Measurements from ENCODE around the gene C9orf85.

The C9orf85 gene

DNA sequence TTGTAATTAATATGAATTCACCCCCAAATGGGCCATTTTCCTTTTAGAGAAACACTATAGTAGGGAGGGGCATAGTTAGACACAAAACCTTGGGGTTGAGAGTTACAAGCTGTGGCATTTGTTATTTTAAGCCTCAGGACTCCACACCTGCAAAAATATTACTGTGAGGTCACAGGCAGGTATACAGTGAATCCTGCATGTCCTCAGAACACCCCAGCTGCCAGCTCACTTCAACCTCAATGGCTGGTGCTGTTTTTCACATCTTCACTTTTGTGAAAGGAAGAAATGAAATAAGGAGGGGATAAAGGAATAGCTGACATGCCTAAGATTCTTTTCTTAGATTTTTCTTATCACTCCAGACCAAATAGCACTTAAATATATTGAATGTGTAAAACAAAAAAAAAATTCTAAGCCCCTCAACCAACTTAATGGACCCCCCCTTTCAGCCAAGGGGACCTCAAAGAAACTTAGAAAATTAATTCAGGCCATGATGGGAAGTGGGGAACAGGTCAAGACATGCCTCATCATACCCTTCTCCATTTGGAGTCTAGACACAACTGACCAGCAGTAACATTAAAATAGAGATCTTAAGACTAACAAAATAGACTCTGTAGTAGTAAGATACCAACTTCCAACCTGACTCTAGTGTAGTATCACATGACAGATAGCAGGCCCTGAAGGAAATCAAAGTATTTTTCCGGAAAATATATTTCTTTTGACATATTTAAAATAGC is 9.2 kb downstream of the C9orf85 start:
- Histone ChIP-seq H3K27me3 (ENCODE audit: control insufficient read depth, insufficient read depth, low read length) (no peaks in the 10 kb centered on the region), H3K4me1 (no peaks in the 10 kb centered on the region), H3K4me3 (ENCODE audit: low read depth, low read length) (no peak overlapping the region), H3K4me2 (ENCODE audit: low read length) (no peak overlapping the region), H3K27ac (no peak overlapping the region), H3K9ac (no peak overlapping the region), H3K79me2 (peaks cover 2% of the 10 kb centered on the region), H3K36me3 (ENCODE audit: control insufficient read depth, insufficient read depth, low read length) (no peaks in the 10 kb centered on the region), H2AFZ (no peak overlapping the region), H3K9me3 (ENCODE audit: control insufficient read depth, low read length) (no peaks in the 10 kb centered on the region)
- no peak for TF ChIP-seq CTCF (IDR thresholded peaks at IDR 0.05)

DNA sequence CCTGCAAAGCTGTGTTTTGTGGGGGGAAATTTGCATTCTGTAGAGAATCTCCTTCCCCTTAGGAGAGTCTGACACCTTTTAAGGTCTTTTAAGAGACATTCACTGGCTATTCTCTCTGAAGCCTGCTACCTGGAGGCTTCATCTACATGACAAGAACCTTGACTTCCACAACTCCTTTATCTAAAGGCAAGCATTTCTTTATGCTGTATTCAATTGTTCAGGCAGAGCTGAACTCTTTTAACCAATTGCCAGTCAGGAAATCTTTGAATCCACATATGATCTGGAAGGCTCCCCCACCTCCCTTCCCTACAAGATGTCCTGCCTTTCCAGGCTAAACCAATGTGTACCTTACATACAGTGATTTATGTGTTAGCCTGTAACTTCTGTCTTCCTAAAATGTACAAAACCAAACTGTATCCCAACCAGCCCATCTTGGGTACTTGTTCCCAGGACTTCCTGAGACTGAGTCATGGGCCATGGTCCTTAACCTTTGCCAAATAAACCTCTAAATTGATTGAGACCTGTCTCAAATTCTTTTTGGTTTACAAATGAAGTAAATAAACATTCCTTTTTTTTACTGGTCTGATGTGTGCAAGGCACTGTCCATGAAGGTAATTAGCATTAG is 9.9 kb downstream of the C9orf85 start:
- peaks cover 2% of the 10 kb centered on the region for H3K79me2 ChIP-seq
- H3K9ac ChIP-seq = no peak overlapping the region
- no peak overlapping the region for H3K4me3 ChIP-seq (ENCODE audit: low read depth, low read length)
- H3K27ac ChIP-seq = no peak overlapping the region
- no peak overlapping the region for H3K4me2 ChIP-seq (ENCODE audit: low read length)
- no peak overlapping the region for H2AFZ ChIP-seq
- H3K4me1 ChIP-seq = no peaks in the 10 kb centered on the region
- H3K9me3 ChIP-seq (ENCODE audit: control insufficient read depth, low read length) = no peaks in the 10 kb centered on the region
- no peaks in the 10 kb centered on the region for H3K27me3 ChIP-seq (ENCODE audit: control insufficient read depth, insufficient read depth, low read length)
- no peak for TF ChIP-seq CTCF (IDR thresholded peaks at IDR 0.05)
- no peaks in the 10 kb centered on the region for H3K36me3 ChIP-seq (ENCODE audit: control insufficient read depth, insufficient read depth, low read length)

DNA sequence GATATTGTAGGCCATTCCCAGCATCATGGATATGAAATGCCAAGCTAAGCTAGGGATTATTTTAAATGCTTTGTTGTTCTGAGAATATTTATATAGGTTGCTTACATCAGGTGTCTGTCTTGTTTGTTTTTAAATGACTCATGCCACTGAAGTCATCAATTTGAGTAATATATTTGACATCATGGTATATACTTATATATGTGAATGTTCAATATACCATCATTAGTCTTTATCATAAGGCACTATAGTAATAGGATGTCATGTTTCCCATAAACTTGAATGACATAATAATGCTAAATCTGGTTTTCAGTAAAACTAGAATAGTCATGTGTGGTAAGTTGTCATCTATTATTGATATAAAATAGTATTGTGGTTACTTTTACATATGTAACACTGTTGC is 13.1 kb downstream of the C9orf85 start:
- Histone ChIP-seq H3K27me3 (ENCODE audit: control insufficient read depth, insufficient read depth, low read length) (no peaks in the 10 kb centered on the region), H3K9ac (no peak overlapping the region), H3K9me3 (ENCODE audit: control insufficient read depth, low read length) (no peaks in the 10 kb centered on the region), H2AFZ (no peak overlapping the region), H3K79me2 (peaks cover 2% of the 10 kb centered on the region), H3K4me3 (ENCODE audit: low read depth, low read length) (no peak overlapping the region), H3K4me2 (ENCODE audit: low read length) (no peak overlapping the region), H3K36me3 (ENCODE audit: control insufficient read depth, insufficient read depth, low read length) (no peaks in the 10 kb centered on the region), H3K4me1 (no peaks in the 10 kb centered on the region), H3K27ac (no peak overlapping the region)
- no peak for TF ChIP-seq CTCF (IDR thresholded peaks at IDR 0.05)

GRCh38 chr9:71925834-71926233 is 14.4 kb downstream of the C9orf85 start:
- Histone ChIP-seq H3K4me2 (ENCODE audit: low read length) (no peak overlapping the region), H3K4me1 (no peaks in the 10 kb centered on the region), H3K27me3 (ENCODE audit: control insufficient read depth, insufficient read depth, low read length) (no peaks in the 10 kb centered on the region), H2AFZ (no peak overlapping the region), H3K4me3 (ENCODE audit: low read depth, low read length) (no peak overlapping the region), H3K36me3 (ENCODE audit: control insufficient read depth, insufficient read depth, low read length) (no peaks in the 10 kb centered on the region), H3K9me3 (ENCODE audit: control insufficient read depth, low read length) (no peaks in the 10 kb centered on the region), H3K79me2 (peaks cover 2% of the 10 kb centered on the region), H3K27ac (no peak overlapping the region), H3K9ac (no peak overlapping the region)
- no peak for TF ChIP-seq CTCF (IDR thresholded peaks at IDR 0.05)

GRCh38 chr9:71928376-71928775 is 16.9 kb downstream of the C9orf85 start:
- no peak overlapping the region for H2AFZ ChIP-seq
- no peaks in the 10 kb centered on the region for H3K27me3 ChIP-seq (ENCODE audit: control insufficient read depth, insufficient read depth, low read length)
- H3K36me3 ChIP-seq (ENCODE audit: control insufficient read depth, insufficient read depth, low read length) = no peaks in the 10 kb centered on the region
- H3K9ac ChIP-seq = no peak overlapping the region
- no peaks in the 10 kb centered on the region for H3K9me3 ChIP-seq (ENCODE audit: control insufficient read depth, low read length)
- H3K27ac ChIP-seq = no peak overlapping the region
- H3K79me2 ChIP-seq = peaks cover 2% of the 10 kb centered on the region
- no peak overlapping the region for H3K4me3 ChIP-seq (ENCODE audit: low read depth, low read length)
- no peak for TF ChIP-seq CTCF (IDR thresholded peaks at IDR 0.05)
- no peak overlapping the region for H3K4me2 ChIP-seq (ENCODE audit: low read length)
- H3K4me1 ChIP-seq = no peaks in the 10 kb centered on the region

Data from parathyroid adenoma (tissue), 2 donors.